IMR-90 (cell line): ENCODE data around the gene AMBRA1.

Experiments used
- BHLHE40 ChIP-seq: fragments of 150-350 bp; IDR thresholded peaks from 2 replicates; pipeline ENCODE4 v1.6.1; 2016; ENCODE audit warnings: mild to moderate bottlenecking, low read depth, low read length
- CEBPB ChIP-seq: IDR thresholded peaks from 2 replicates; pipeline ENCODE4 v1.6.1; 2012; ENCODE audit warnings: low read depth, low read length, improper control_type of control experiment
- CHD1 ChIP-seq: IDR thresholded peaks from 2 replicates; pipeline ENCODE4 v1.6.1; 2012; ENCODE audit warnings: low read depth, low read length, improper control_type of control experiment
- MAFK ChIP-seq: IDR thresholded peaks from 2 replicates; pipeline ENCODE4 v1.6.1; 2012; ENCODE audit warnings: low read depth, low read length, improper control_type of control experiment
- MAZ ChIP-seq: IDR thresholded peaks from 2 replicates; pipeline ENCODE4 v1.6.1; 2012; ENCODE audit warnings: low read depth, mild to moderate bottlenecking, low read length, improper control_type of control experiment, moderate library complexity, borderline replicate concordance
- MXI1 ChIP-seq: IDR thresholded peaks from 2 replicates; pipeline ENCODE4 v1.6.1; 2012; ENCODE audit warnings: low read depth, mild to moderate bottlenecking, low read length, moderate library complexity, borderline replicate concordance
- POLR2A ChIP-seq: IDR thresholded peaks from 2 replicates; pipeline ENCODE4 v1.6.1; 2012; ENCODE audit warnings: mild to moderate bottlenecking, low read depth, low read length
- RAD21 ChIP-seq: IDR thresholded peaks from 2 replicates; pipeline ENCODE4 v1.6.1; 2012; ENCODE audit warnings: low read length, improper control_type of control experiment
- RCOR1 ChIP-seq: IDR thresholded peaks from 2 replicates; pipeline ENCODE4 v1.6.1; 2012; ENCODE audit warnings: mild to moderate bottlenecking, low read length, improper control_type of control experiment; ENCODE audit not compliant: insufficient replicate concordance
- RFX5 ChIP-seq: IDR thresholded peaks from 2 replicates; pipeline ENCODE4 v1.8.0; 2012; ENCODE audit warnings: low read depth, mild to moderate bottlenecking, low read length, moderate library complexity
- SMC3 ChIP-seq: fragments of 150-350 bp; IDR thresholded peaks from 2 replicates; pipeline ENCODE4 v1.6.1; 2016; ENCODE audit warnings: low read depth, mild to moderate bottlenecking, antibody characterized with exemption, low read length, moderate library complexity
- TF ChIP-seq, protein P1 (sequence below): conservative IDR thresholded peaks from 2 replicates; pipeline ENCODE4 v1.5.1; 2012; ENCODE audit warnings: mild to moderate bottlenecking, low read depth, low read length, improper control_type of control experiment
- TF ChIP-seq, protein P2 (sequence below): fragments of 150-350 bp; IDR thresholded peaks from 2 replicates; pipeline ENCODE4 v1.6.1; 2016; ENCODE audit warnings: low read depth, mild to moderate bottlenecking, low read length, moderate library complexity, borderline replicate concordance

DNA sequence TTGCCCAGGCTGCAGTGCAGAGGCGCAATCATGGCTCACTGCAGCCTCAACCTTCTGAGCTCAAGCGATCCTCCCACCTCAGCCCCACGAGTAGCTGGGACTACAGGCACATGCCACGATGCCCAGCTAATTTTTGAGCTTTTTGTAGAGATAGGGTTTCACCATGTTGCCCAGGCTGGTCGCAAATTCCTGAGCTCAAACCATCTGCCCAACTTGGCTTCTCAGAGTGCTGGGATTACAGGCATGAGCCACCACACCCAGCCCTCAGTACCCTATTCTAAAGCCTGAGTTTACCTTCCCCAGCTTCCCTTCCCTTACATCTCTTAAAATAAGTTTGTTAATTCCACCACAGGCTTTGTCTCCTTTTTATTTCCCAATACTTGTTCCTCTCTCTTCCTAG, 59.1 kb downstream of the AMBRA1 start:
- TF ChIP-seq CEBPB (no peak), RCOR1 (no peak), POLR2A (no peak), RAD21 (no peak), MAFK (no peak), MXI1 (no peak), SMC3 (no peak), BHLHE40 (no peak), RFX5 (no peak), CHD1 (no peak), MAZ (no peak)
- TF ChIP-seq, protein P1, sequence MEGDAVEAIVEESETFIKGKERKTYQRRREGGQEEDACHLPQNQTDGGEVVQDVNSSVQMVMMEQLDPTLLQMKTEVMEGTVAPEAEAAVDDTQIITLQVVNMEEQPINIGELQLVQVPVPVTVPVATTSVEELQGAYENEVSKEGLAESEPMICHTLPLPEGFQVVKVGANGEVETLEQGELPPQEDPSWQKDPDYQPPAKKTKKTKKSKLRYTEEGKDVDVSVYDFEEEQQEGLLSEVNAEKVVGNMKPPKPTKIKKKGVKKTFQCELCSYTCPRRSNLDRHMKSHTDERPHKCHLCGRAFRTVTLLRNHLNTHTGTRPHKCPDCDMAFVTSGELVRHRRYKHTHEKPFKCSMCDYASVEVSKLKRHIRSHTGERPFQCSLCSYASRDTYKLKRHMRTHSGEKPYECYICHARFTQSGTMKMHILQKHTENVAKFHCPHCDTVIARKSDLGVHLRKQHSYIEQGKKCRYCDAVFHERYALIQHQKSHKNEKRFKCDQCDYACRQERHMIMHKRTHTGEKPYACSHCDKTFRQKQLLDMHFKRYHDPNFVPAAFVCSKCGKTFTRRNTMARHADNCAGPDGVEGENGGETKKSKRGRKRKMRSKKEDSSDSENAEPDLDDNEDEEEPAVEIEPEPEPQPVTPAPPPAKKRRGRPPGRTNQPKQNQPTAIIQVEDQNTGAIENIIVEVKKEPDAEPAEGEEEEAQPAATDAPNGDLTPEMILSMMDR: no peak
- TF ChIP-seq, protein P2, sequence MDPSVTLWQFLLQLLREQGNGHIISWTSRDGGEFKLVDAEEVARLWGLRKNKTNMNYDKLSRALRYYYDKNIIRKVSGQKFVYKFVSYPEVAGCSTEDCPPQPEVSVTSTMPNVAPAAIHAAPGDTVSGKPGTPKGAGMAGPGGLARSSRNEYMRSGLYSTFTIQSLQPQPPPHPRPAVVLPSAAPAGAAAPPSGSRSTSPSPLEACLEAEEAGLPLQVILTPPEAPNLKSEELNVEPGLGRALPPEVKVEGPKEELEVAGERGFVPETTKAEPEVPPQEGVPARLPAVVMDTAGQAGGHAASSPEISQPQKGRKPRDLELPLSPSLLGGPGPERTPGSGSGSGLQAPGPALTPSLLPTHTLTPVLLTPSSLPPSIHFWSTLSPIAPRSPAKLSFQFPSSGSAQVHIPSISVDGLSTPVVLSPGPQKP: no peak
